Cortex of kidney (tissue), 1 donor: ENCODE results near the gene DAZAP1.
"Not testable (repeated sequence)": the region's sequence is repeated elsewhere in the genome, so short reads cannot be mapped to it uniquely, and the experiment has no call there.

ENCODE experiments used
- DNase-seq: peaks from one replicate; lab custom pipeline; 2025; lab: John Stamatoyannopoulos, UW

Gene DAZAP1

DNA sequence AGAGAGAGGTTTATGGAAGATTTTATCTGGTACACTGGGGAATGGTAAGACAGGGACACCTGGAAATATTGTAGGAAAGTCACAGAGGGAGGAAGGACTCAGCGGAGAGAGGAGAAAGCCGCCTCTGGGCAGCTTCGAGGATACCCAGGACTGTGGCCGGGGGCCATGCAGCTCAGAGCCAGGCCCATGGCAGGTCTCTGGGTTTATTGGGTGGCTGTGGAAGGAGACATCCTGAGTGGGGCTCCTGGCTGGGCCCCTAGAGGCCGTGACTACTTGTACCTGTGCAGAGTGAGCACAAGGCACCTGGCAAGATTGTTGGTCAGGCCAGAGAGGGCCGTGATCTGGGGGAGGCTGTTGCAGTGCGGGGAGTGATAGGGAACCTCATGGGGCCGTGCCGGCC is 3.4 kb downstream of the DAZAP1 start:
- DNase-seq = no peak

DNA sequence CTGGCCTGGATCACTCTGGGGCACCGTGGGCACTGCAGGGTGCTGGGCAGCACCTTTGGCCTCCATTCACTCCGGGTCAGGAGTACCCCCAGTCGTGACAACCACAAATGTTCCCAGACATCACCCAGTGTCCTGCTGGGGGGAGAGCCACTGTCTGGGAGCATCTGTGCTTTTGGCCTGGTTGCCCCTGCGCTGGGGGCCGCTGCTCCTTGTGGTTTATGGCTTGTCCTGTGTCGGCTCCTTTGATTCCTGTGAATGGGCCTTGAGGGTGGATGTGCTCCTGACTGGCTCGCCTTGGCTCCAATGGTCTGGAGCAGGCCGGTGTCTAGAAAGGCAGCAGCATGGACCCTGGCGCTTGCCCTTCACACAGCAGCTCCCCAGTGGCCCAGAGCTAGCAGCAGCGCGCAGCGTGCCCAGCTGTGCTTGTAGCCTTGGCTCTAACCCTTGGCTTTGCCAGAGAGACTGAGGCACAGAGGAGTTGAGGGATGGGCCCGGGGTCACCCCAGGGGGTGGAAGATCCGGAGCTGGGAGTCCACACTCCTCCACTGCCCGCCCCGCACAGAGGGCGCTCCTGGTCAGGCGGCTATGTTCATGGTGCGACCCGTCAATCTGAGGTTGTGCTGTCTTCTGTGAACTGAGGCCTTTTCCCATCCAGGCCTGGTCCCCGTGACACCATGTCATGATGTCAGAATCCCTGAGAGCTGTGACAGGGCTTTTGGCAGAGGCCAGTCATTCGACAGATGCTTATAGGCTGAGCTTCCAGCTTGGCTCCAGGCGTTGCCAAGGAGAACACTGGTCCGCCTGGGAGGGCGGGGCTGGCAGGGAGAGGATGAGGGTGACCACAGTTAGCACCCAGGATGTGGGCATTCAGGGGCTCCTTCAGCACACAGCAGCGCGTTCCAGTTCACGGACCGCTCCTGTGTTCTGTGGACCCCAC is 4.1 kb downstream of the DAZAP1 start:
- no peak for DNase-seq

DNA sequence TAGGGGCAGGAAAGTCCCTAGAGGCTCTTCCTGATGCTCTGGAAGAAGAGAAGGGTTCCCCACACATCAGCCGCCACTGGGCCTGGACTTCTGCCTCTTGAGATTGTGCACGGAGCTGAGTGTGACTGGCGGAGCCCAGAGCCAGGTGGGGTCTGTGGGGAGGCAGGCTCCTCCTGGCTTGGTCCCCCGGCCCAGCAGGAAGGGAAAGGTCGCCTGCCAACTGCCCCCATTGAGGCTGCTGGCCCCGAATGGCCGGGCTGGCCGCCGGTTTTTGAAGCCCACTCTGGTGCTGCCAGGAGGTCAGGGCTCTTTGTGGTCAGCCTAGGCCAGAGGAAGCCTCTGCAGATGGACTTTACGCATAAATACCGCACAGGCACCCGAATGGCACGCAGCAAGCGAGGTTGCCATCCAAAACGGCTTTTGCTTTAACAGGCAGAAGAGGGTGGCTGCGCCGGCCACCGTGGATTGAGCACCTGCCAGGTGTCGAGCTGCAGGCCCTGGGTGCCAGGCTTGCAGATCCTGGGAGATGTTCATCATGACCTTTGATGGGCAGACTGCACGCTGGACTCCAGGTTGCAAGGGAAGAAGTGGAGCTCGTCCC is 5.0 kb downstream of the DAZAP1 start:
- no peak for DNase-seq

GRCh38 chr19:1412995-1413800 is 5.8 kb downstream of the DAZAP1 start:
- no peak for DNase-seq

DNA sequence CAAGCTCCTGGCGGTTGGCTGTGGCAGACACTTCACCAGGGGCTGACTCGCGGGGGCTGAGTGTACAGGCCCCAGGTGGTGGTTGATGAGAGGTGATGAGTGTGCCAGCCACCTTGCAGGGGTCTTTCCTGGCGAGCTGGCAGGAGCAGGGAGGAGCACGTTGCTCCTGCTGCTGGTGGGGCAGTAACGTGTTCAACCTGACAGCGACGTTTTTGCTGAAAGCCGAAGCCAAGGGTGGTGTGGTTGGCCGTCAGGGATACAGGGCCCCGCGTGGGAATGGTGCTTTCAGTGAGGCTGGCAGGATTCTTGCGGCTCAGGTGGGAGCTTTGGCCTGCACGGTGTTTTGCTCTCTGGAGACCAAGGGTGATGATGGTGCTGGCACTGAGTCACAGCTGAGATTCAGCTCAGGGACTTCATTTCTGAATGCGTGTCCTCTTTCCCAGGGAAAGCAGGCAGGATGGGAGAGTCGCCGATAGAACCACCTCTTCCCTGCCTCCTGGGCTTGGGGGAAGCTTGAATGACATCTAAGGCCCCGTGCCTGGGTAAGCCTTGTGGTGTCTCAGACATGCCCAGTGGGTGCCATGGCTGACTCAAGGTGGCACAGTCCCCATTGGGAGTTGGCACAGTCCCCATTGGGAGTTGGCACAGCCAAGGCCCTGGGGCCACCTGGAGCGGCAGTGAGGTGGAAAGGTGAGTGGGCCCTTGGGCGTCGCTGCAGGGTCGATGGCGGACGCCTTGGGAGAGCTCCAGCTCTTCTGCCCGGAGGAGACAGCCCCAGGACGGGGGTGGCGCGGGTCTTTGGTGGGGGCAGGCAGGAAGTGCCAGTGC is 8.8 kb downstream of the DAZAP1 start:
- DNase-seq = no peak

GRCh38 chr19:1417145-1417544 is 9.8 kb downstream of the DAZAP1 start:
- DNase-seq = no peak

DNA sequence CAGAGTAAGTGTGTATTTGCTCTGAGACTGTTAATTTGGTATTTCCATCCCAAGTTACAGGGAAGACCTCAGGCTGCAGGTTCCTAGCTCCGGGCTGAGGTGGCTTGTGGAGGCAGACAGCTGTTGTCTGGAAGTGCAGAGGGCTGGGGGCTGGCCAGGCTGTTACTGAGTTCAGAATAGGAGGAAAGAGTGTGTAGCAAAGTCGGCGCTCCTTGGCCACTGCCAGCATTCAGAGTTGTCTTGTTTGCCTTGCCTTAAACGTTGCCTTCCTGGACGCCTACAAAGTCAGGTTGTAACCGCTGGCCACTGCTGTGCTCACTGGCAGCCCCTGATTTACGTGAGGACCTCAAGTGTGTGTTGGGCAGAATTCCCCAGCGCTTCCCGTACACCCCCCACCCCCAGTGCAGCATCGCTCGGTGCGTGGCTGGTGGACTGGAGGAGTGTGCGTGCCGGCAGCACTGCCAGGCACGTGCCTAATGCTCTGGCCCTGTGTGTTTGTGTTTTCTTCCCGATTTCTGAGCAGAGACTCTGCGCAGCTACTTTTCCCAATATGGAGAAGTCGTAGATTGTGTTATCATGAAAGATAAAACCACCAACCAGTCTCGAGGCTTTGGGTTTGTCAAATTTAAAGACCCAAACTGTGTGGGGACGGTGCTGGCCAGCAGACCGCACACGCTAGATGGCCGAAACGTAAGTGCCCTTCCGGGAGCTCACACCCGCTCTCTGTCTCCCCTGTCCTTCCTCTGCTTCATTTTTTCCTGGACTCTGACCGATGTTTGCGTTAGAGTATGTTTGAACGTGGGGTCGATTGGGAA is 10.5 kb downstream of the DAZAP1 start:
- no peak for DNase-seq

GRCh38 chr19:1418496-1418775 is 11.1 kb downstream of the DAZAP1 start:
- no peak for DNase-seq

GRCh38 chr19:1418951-1419738 is 11.8 kb downstream of the DAZAP1 start:
- no peak for DNase-seq

- DNase-seq = not testable (repeated sequence)
These were observed 12.7 kb downstream of the DAZAP1 start for GRCh38 chr19:1420085-1420484.

- no peak for DNase-seq
These were observed 13.2 kb downstream of the DAZAP1 start for GRCh38 chr19:1420590-1420989.

DNA sequence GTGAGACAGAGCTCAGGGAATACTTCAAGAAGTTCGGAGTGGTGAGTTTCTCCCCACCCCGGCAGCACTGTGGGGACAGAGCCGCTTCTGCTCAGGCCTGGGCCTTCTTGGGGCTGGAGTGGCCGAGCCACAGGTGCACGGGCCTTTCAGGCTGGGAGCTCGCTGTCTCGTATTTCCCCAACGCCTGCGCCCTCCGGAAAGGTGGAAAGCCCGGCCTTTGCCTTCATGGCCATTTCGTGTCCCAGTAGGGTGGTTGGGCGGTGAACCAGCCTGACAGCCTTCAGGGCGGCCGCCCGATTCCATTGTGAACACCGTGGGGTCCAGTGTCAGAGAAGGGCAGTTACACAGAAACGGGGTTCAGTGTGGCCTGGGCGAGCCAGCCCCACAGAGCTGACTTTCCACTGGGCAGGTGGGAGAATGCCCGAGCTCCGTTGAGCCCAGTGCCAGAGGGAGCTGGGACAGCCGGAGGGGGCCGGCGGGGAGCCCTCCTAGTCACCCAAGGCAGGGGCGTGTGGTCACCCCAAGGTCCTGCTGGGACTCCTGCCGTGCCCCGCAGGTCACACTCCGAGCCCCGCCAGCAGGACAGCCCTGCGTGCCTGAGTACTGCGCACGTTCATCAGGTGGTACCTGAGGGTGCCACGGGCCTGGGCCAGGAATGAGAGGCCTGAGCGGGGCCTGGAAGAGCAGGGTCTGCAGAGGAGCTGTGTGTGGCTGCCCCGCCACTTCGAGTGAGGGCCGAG is 14.0 kb downstream of the DAZAP1 start:
- DNase-seq = no peak

GRCh38 chr19:1421958-1422305 is 14.5 kb downstream of the DAZAP1 start:
- DNase-seq = no peak

- no peak for DNase-seq
These were observed 15.0 kb downstream of the DAZAP1 start for GRCh38 chr19:1422360-1422759.

DNA sequence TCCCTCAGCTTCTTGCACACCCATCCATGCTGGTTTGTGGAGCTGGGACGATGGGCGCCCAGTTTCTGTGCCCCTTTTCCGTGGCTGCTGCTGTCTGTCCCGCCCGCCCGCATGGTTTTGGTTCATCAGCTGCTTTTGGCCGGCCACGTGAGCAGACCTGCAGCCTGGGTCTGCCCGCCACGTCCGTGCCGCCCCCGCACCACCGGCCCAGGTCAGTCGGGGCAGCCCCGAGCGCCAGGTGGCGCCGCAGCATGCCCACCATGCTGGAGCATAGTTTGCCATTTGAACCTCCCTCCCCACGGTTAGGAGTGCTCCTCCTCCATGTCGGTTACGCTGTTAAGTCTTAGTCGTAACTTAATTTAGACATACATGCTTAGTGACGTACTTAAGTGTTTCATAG is 15.6 kb downstream of the DAZAP1 start:
- DNase-seq = no peak

- no peak for DNase-seq
These were observed 16.2 kb downstream of the DAZAP1 start for GRCh38 chr19:1423436-1424191.

GRCh38 chr19:1424192-1424955 is 17.0 kb downstream of the DAZAP1 start:
- DNase-seq = no peak
